Measurements from ENCODE around the gene GPM6B.

DNA sequence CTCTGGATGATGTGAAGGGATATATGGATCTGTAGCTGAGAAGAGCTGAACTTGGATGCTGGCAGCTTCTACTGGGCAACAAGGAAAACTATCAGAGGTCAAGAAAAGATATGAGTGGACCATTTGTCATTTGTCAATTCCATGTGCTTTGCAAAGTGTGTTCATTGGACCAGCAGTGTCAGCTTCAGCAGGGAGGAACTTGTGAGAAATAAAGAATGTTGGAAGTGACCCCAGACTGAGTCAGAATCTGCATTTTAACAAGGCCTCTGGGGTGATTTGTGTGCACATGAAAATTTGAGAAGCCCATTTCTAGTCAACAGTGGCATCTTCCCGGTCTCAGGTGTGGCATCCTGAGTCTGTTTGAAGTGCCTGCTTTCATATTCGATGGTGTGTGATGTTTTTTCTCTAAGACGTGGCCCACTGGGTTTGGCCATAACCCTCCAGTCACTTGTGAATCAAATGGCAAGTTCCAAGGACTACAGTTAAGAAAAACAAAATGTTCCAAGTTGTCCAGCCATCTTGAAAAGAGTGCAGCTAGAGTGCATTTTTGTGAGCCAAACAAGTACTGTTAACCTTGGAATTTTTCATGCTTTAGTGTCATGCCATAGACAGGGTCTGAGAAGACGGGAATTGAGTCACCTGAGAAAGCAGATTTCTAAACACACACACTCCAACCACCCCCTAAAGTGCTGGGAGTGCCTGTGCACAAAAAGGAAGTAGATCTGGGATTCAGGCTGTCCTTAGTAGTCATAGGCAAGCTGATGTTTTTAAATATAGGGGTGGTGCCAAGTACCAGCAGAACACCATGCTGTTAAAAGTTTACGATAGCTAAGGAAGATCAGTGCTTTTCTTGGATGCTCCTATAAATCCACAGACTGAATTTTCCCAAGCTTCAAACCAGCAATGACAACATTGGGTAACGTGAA lies 26.4 kb downstream of the GPM6B start:
- no peak for TF ChIP-seq GATA3 (IDR thresholded peaks at IDR 0.05; ENCODE audit: low read depth, low read length)
- TF ChIP-seq GATA2 (IDR thresholded peaks at IDR 0.05; ENCODE audit: low read depth, low read length): no peak
